OCI-LY3 (cell line): ENCODE measurements around the gene MAP3K5.
"Not testable (repeated sequence)": the region's sequence is repeated elsewhere in the genome, so short reads cannot be mapped to it uniquely, and the experiment has no call there.

Source experiments
- H2AFZ ChIP-seq: fragments of 200-600, 300-600 bp; shearing (Covaris generic); 2 replicates; pipeline ENCODE4 v1.6.0; 2014; ENCODE audit warnings: antibody characterized with exemption, low read depth, low read length
- H3K27ac ChIP-seq: fragments of 200-600, 300-600 bp; sonication (generic); 2 replicates; pipeline ENCODE4 v1.5.1; 2014; ENCODE audit warnings: mild to moderate bottlenecking, low read length, moderate library complexity, mixed read lengths
- H3K27me3 ChIP-seq: fragments of 200-600, 300-600 bp; sonication (generic); 2 replicates; pipeline ENCODE4 v1.6.1; 2014; ENCODE audit warnings: low read depth, low read length, mixed read lengths
- H3K36me3 ChIP-seq: fragments of 200-600, 300-600 bp; sonication (generic); replicated peaks from 2 replicates; pipeline ENCODE3; 2014; ENCODE audit warnings: low read depth, low read length, mixed read lengths
- H3K4me1 ChIP-seq: fragments of 300-600, 200-600 bp; sonication (generic); 2 replicates; pipeline ENCODE4 v1.6.1; 2014; ENCODE audit warnings: low read length, mixed read lengths
- H3K4me2 ChIP-seq: fragments of 200-600, 300-600 bp; sonication (generic); 2 replicates; pipeline ENCODE4 v1.6.1; 2014; ENCODE audit warnings: low read length, mixed read lengths
- H3K4me3 ChIP-seq: fragments of 300-600, 200-600 bp; sonication (generic); 2 replicates; pipeline ENCODE4 v1.5.1; 2014; ENCODE audit warnings: antibody characterized with exemption, mild to moderate bottlenecking, low read length, moderate library complexity
- H3K79me2 ChIP-seq: fragments of 300-600, 200-600 bp; shearing (Covaris generic); 2 replicates; pipeline ENCODE4 v1.6.1; 2014; ENCODE audit warnings: mild to moderate bottlenecking, low read length, mixed read lengths
- H3K9ac ChIP-seq: fragments of 300-600, 200-600 bp; shearing (Covaris generic); 2 replicates; pipeline ENCODE4 v1.6.0; 2014; ENCODE audit warnings: mild to moderate bottlenecking, low read length, moderate library complexity
- H3K9me3 ChIP-seq: fragments of 200-600, 300-600 bp; shearing (Covaris generic); 2 replicates; pipeline ENCODE4 v1.6.1; 2014; ENCODE audit warnings: low read length, mixed read lengths; ENCODE audit not compliant: insufficient read depth
- H4K20me1 ChIP-seq: fragments of 200-600, 300-600 bp; sonication (generic); 2 replicates; pipeline ENCODE4 v1.6.1; 2016; ENCODE audit warnings: low read length, mixed read lengths; ENCODE audit not compliant: insufficient read depth
- CTCF ChIP-seq: fragments of 200-600, 300-600 bp; sonication (generic); IDR thresholded peaks from 2 replicates; pipeline ENCODE4 v1.5.1; 2014; ENCODE audit warnings: antibody characterized with exemption, low read length, low read depth
- EZH2phosphoT487 ChIP-seq: fragments of 200-600 bp; shearing (Covaris generic); IDR thresholded peaks from 2 replicates; pipeline ENCODE4 v1.6.1; 2018; ENCODE audit warnings: antibody characterized with exemption, mixed run types, low read depth

Gene MAP3K5

DNA sequence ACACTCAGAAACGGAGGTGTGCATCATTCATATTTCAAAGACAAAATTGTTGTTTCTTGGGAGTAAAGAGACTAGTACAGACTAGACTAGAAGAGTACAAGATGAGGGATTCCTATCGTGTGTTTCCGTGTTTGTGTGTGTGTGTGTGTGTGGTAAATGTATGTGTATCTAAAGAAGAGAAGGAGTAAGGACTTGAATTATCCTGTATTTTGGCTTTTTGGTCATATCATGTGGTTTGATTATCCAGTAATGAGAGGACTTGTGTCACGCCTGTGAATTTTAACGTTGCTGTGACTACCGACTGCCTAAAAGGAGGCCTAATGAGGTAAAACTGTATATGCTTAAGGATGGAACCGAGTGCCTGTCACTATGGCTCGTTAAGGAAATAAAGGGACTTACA lies 197.6 kb downstream of the MAP3K5 start:
- Histone ChIP-seq H3K27ac (no peak overlapping the region), H3K4me2 (peak overlapping the region; percentile 84), H3K27me3 (peaks cover 4% of the 10 kb centered on the region; the same call in 1 of the 2 replicates), H3K4me3 (peak overlapping the region; percentile 58), H3K9ac (no peak overlapping the region), H3K9me3 (no peaks in the 10 kb centered on the region), H3K79me2 (no peaks in the 10 kb centered on the region), H3K36me3 (peaks cover 10% of the 10 kb centered on the region), H2AFZ (no peak overlapping the region), H3K4me1 (peaks cover 20% of the 10 kb centered on the region), H4K20me1 (no peaks in the 10 kb centered on the region)
- TF ChIP-seq CTCF (no peak), EZH2phosphoT487 (no peak)

- no peak overlapping the region for H2AFZ ChIP-seq
- peaks cover 20% of the 10 kb centered on the region for H3K4me1 ChIP-seq
- TF ChIP-seq EZH2phosphoT487 (no peak), CTCF (no peak)
- peak overlapping the region; percentile 58 for H3K4me3 ChIP-seq
- H4K20me1 ChIP-seq: no peaks in the 10 kb centered on the region
- H3K27me3 ChIP-seq: peaks cover 4% of the 10 kb centered on the region; the same call in 1 of the 2 replicates
- H3K27ac ChIP-seq: peak overlapping the region; percentile 37; the same call in 1 of the 2 replicates
- H3K9me3 ChIP-seq: no peaks in the 10 kb centered on the region
- H3K79me2 ChIP-seq: no peaks in the 10 kb centered on the region
- H3K9ac ChIP-seq: no peak overlapping the region
- H3K4me2 ChIP-seq: peak overlapping the region; percentile 84
- H3K36me3 ChIP-seq: peaks cover 10% of the 10 kb centered on the region
Measured at GRCh38 chr6:136593748-136594490, 198.4 kb downstream of the MAP3K5 start.

DNA sequence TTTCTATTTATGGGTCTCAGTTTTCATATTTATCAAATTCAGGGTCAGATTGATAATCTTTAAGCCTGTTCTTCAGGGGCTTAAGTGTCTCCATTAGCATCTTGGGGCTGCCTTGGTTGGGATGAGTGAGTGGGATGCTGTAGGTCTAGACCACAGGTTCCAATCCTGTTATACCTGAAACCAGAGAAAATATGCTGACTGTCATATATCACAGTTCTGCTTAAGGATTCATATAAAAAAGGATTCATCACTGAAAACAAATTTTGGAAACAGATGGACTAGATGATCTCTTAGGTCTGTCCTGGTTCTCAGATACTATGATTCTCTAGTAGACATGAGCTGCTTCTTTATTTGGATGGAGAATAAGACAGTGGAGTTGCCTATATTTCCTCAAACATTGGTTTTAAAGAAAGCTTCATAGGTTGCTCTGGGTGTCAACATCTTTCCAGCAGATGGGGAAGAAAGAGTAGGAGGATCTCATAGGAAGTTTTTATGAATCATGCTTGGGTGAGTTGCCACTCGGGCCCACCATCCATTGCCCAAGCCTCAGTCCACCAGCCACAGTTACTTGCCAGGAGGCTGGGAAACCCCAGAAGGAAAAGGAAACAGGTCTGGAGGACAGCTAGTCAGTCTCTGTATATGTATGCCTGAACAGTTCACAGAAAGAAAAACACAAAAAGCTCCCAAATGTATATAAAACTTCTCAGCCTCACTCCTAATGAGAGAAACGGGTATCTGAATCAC lies 199.2 kb downstream of the MAP3K5 start:
- H3K27ac ChIP-seq: no peak overlapping the region
- H3K4me1 ChIP-seq: peaks cover 20% of the 10 kb centered on the region
- H4K20me1 ChIP-seq: no peaks in the 10 kb centered on the region
- H3K4me2 ChIP-seq: peak overlapping the region; percentile 84; the same call in 1 of the 2 replicates
- no peak overlapping the region for H3K9ac ChIP-seq
- no peaks in the 10 kb centered on the region for H3K9me3 ChIP-seq
- no peak for TF ChIP-seq EZH2phosphoT487
- TF ChIP-seq CTCF: no peak
- no peak overlapping the region for H3K4me3 ChIP-seq
- H3K36me3 ChIP-seq: peaks cover 10% of the 10 kb centered on the region
- H2AFZ ChIP-seq: no peak overlapping the region
- H3K27me3 ChIP-seq: peaks cover 4% of the 10 kb centered on the region; the same call in 1 of the 2 replicates
- H3K79me2 ChIP-seq: no peaks in the 10 kb centered on the region

DNA sequence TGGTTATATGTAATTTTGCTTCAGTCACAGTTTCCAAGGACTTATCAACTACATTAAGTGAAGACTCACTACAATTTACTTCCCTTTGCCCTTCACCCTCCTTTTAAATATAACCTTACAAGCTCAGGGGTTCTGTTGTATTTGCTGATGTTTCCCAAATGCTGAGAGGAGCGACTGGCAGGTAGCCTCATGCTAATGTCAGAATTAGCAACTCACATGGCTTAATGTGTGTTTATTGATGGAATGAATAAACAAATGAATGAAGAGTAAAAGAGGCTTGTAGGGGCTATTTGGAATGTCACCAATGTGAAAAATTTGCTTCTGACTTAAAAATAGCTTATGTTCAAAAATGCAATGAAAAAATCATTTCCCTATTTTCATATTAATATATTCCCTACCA lies 200.7 kb downstream of the MAP3K5 start:
- Histone ChIP-seq H2AFZ (no peak overlapping the region), H3K4me3 (no peak overlapping the region), H3K79me2 (no peaks in the 10 kb centered on the region), H3K9ac (no peak overlapping the region), H3K9me3 (no peaks in the 10 kb centered on the region), H3K27ac (no peak overlapping the region), H4K20me1 (no peaks in the 10 kb centered on the region), H3K4me2 (no peak overlapping the region), H3K27me3 (peaks cover 4% of the 10 kb centered on the region; the same call in 1 of the 2 replicates), H3K36me3 (peaks cover 10% of the 10 kb centered on the region), H3K4me1 (peaks cover 29% of the 10 kb centered on the region)
- TF ChIP-seq EZH2phosphoT487 (no peak), CTCF (no peak)

GRCh38 chr6:136590846-136591245 lies 201.4 kb downstream of the MAP3K5 start:
- not testable (repeated sequence) for H4K20me1 ChIP-seq, H3K9ac ChIP-seq, H3K27me3 ChIP-seq, H3K79me2 ChIP-seq, H2AFZ ChIP-seq, H3K4me3 ChIP-seq, H3K27ac ChIP-seq, H3K9me3 ChIP-seq, H3K36me3 ChIP-seq, H3K4me2 ChIP-seq
- H3K4me1 ChIP-seq: peaks cover 29% of the 10 kb centered on the region
